ENCODE results near the gene IL1RAPL1. TPM values are rescaled to one million over a fixed set of nuclear protein-coding genes. Genes with fewer than 3 reads are reported as not detected.

Gene IL1RAPL1
- total and polyA plus RNA-seq, 9 of the 15 experiments (the other 6 are each of a cell fraction or from before 2014, with no cell fraction given): 0.04 to 0.07 (median 0.04) TPM; not detected in 6

GRCh38 chrX:29707088-29707487 lies 1119.8 kb downstream of the IL1RAPL1 start:
- Histone ChIP-seq H3K4me2 (ENCODE audit: insufficient read depth, low read length) (no peak overlapping the region), H3K4me3 (no peak overlapping the region), H4K20me1 (replicated peaks; ENCODE audit: control insufficient read depth, insufficient read depth, low read length) (no peaks in the 10 kb centered on the region), H3K27me3 (ENCODE audit: control insufficient read depth in 2 of 2, insufficient read depth in 2 of 2, low read length in 2 of 2) (no peaks in the 10 kb centered on the region), H3K27ac (ENCODE audit: extremely low read depth, low read depth, low read length) (no peak overlapping the region), H3K36me3 (ENCODE audit: control insufficient read depth, insufficient read depth, low read length) (no peaks in the 10 kb centered on the region), H3K9me3 (replicated peaks; ENCODE audit: control insufficient read depth, insufficient read depth, low read depth, low read length) (no peaks in the 10 kb centered on the region), H2AFZ (ENCODE audit: low read depth, low read length) (no peak overlapping the region), H3K9me1 (ENCODE audit: control insufficient read depth, insufficient read depth, low read length) (no peaks in the 10 kb centered on the region), H3K9ac (ENCODE audit: insufficient read depth in 1 of 2, low read depth in 2 of 2, low read length in 2 of 2) (no peak overlapping the region), H3K79me2 (ENCODE audit: control insufficient read depth, insufficient read depth, low read length) (no peaks in the 10 kb centered on the region), H3K4me1 (replicated peaks in 1 of 2; ENCODE audit: control insufficient read depth in 2 of 2, insufficient read depth in 2 of 2, low read length in 2 of 2) (no peaks in the 10 kb centered on the region)
- intact Hi-C loops (cut with micrococcal nuclease) (no loop called here), in situ Hi-C loops (cut with MboI) (no loop called here)
- FAIRE-seq: no peak
- ChIA-PET CTCF (ENCODE audit: low intra/inter-chr PET ratio) (no interaction called here), POLR2A (no interaction called here)
- 0% methylated on average over 2 of the region's 2 CpGs for WGBS (ENCODE audit: insufficient coverage, low coverage, missing lambda C conversion rate)
- no peak for ATAC-seq
- no peak for DNase-seq (ENCODE audit: extremely low read depth in 1 of 4, low spot score in 3 of 4)
- no TSS peak for BruUV-seq (replicated peaks)
- no peak for TF ChIP-seq POLR2AphosphoS5 (IDR thresholded peaks at IDR 0.05; ENCODE audit: control insufficient read depth, insufficient read depth, low read depth, low read length)
- TF ChIP-seq EP300 (IDR thresholded peaks at IDR 0.05; ENCODE audit: low read length): no peak
- TF ChIP-seq CUX1 (CRISPR knock-in tag; IDR thresholded peaks at IDR 0.05): no peak
- no peak for TF ChIP-seq ZNF551 (CRISPR knock-in tag; IDR thresholded peaks at IDR 0.05)
- no peak for TF ChIP-seq PHB2 (IDR thresholded peaks at IDR 0.05; ENCODE audit: low read depth)
- TF ChIP-seq, protein P1, sequence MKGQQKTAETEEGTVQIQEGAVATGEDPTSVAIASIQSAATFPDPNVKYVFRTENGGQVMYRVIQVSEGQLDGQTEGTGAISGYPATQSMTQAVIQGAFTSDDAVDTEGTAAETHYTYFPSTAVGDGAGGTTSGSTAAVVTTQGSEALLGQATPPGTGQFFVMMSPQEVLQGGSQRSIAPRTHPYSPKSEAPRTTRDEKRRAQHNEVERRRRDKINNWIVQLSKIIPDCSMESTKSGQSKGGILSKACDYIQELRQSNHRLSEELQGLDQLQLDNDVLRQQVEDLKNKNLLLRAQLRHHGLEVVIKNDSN (CRISPR knock-in tag; IDR thresholded peaks at IDR 0.05): no peak
- no peak for TF ChIP-seq ZNF280A (IDR thresholded peaks at IDR 0.05; ENCODE audit: low read depth, partially characterized antibody)
- no peak for TF ChIP-seq HDAC2 (IDR thresholded peaks at IDR 0.05)
- TF ChIP-seq MXI1 (IDR thresholded peaks at IDR 0.05; ENCODE audit: low read depth, low read length): no peak

Data from K562 (cell line).